HG03520 (cell line): ENCODE data around the gene CORO2B.

Source experiments
- ATAC-seq: cut with Tn5 transposase; IDR thresholded peaks from one replicate; pipeline ENCODE4 v1.9.1; 2021; ENCODE audit warnings: mild to moderate bottlenecking, moderate library complexity; ENCODE audit not compliant: unreplicated experiment

Gene CORO2B

GRCh38 chr15:68625853-68626252 lies 47.1 kb downstream of the CORO2B start:
- ATAC-seq, result no peak

- no peak for ATAC-seq
Measured at GRCh38 chr15:68626283-68626682, 47.5 kb downstream of the CORO2B start.

DNA sequence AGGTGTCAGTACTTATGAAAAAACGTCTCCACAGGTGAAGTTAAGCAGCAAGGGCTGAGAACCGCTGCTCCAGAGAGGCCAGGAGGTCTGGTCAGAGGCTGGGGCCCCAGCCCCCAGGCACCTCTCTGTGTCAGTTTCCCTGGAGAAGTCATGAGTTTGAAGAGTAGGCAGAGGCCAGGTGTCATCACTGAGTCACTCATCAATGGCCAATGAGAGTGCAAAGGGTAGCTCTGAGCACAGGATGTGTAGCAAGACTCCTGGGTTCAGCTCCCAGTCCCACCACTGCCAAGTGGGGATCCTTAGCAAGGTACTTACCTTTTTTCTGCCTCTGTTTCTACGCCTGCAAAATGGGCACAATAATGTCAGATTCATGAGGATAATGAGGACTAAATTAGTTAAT lies 47.9 kb downstream of the CORO2B start:
- no peak for ATAC-seq

GRCh38 chr15:68627476-68627875 lies 48.7 kb downstream of the CORO2B start:
- ATAC-seq, result no peak

- ATAC-seq, result no peak
Measured at GRCh38 chr15:68627995-68628394, 49.2 kb downstream of the CORO2B start.

- no peak for ATAC-seq
Measured at GRCh38 chr15:68629519-68630210, 50.9 kb downstream of the CORO2B start.

GRCh38 chr15:68630211-68630555 lies 51.4 kb downstream of the CORO2B start:
- ATAC-seq, result no peak

DNA sequence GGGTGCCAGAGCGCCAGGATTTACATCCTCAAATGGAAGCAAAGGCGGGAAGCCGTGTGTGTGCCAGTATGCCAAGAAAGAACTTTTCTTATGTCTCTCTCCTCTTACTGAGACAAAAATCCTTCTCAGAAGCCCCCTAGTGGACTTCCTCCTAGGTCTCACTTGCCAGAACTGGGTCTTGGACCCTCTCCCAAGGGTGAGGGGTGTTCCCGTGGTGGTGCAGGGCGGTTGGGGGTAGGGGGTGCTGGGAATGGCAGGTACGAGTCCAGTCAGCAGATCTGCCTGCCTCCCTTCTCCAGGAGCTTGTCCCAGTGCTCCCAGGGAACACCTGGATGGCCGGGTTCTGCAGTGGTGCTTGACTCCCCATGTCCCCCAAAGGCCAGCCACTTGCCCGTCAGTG lies 52.0 kb downstream of the CORO2B start:
- ATAC-seq, result no peak

- no peak for ATAC-seq
Measured at GRCh38 chr15:68631601-68632051, 52.8 kb downstream of the CORO2B start.

DNA sequence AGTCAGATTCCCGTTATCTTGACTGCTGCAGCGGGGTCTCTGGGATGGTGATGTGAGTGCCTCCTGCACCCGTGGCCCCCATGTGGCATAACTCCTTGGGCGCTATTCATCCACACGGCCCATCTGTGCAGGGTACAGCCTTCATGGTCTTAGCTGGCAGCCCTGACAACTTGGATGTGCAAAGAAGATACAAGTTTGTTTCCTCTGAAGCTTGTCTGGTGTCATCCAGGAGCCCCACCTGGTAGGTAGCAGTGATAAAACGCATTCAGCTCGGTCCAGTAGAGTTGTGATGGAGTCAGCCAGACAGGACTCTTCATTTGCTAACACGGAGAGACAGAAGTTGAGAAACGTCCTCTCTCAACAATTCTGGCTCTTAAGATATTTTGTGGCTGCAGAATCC lies 53.3 kb downstream of the CORO2B start:
- ATAC-seq, result no peak

DNA sequence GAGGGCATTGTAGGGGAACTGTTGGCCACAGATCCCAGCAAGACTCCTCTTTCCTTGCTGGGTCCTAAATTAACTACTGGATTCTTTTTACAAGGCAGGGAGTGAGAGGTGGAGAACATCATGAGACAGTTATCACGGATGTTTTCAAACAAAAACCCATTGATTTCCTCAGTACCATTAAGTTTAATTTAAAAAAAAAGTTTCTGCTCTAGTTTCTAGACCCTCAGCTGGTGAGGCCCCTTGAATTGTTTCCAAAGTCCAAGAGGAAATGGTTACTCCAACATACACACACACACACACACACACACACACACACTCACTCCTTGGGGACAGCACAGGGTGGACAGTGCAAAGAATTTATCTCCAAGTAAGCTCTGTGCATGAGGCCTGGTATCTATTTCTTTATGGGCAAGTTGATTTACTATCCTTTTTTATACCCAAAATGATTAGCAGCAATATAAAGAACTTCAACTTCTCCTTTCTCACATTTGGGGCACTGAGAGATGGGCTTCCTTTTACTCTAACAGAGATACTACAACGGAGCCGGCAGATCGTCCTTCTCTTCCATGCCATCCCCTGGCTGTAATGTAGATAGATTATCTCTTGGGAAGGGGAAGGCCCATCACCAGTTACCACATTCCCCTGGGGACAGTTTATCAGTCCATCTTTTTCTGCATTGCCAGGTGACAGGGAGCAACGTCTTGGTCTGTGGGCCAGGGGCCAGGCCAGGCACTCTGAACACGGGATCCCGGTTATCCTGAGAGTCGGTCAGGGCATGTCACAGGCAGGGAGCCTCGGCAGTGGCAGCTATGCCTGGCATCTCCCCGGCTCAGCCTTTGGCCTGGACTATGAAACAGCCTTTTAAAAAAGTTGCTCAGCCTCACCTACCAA lies 54.7 kb downstream of the CORO2B start:
- no peak for ATAC-seq

DNA sequence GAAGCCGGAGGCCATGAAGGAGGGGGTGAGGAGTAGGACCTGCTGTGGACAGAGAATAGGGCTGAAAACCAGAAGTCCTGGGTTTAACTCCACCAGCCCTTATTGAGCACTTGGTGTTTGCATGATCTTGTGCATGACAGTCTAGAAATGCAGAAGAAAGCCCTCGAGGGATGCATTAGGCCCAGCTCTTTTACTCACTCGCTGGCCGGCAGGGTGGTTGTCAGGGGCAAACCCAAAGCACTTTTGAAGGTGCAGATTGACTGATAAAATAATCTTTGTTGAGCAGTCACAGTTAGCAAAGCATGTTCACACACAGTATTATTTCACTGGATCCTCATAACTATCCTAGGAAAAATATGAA lies 55.3 kb downstream of the CORO2B start:
- ATAC-seq, result no peak

DNA sequence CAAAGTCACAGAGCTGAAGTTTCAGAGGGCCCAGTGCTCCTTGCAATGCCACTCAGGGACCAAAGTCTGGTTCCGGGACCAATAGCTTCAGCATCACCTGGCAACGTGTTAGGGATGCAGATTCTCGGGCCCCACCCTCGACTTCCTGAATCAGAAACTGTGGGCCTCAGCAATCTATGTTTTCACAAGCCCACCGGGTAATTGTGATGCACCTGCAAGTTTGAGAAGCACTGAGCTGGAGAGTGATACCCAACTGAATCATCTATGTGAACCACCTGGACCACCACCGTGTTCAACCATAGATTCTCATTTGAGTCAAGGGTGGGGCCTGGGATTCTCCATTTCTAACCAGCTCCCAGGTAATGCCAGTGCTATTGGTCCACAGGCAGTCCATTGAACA lies 55.7 kb downstream of the CORO2B start:
- ATAC-seq, result no peak

DNA sequence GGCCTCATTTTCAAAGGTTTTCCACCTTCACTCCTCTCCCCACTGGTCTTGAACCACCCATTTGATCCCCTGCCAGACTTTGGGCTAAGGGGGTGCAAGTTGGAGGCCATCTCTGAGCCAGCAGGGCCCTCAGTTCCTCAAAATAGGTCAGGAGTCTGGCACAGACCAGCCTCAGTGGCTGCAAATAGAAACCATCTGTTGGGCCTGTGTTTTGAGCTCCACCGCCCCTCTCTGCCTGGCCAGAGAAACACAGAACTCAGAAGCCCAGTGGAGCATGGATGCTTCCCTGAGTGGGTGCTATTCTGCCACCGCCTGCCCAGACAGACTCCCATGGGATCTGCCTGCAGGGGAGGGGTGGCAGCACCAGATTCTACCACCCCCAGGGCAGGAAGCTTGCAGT lies 56.3 kb downstream of the CORO2B start:
- ATAC-seq, result no peak

- ATAC-seq, result no peak
Measured at GRCh38 chr15:68636256-68636655, 57.5 kb downstream of the CORO2B start.

DNA sequence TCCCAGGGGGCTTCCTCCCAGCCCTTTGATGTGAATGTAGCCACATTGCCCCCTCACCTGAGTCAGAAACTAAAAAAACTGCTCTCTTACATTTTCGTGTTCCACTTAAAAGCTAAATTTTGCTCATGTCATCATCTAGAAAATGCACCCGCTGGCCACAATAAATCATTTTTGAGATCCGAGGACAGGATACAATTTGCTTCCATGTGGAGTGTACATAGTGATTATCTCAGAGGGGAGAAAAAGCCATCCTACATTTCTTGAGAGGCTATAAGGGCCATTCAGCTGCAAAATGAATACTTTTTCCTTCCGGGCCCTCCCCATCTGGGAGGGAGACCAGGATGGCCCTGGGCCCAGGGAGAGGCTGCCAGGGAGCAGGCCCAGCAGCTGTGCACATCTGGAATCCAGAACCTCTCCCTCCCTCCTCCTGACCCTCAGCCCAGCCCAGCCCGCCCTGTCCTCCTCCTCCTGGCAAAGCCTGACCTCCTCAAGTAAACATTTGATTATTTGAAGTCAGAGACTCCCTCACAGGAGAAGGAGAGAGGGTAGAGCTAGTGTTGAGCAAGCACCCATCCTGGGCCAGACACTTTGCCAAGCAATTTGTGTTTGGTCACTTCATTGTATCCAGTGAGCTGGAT lies 59.1 kb downstream of the CORO2B start:
- ATAC-seq, result no peak

GRCh38 chr15:68638953-68639515 lies 60.2 kb downstream of the CORO2B start:
- ATAC-seq, result no peak

- ATAC-seq, result no peak
Measured at GRCh38 chr15:68639926-68640600, 61.3 kb downstream of the CORO2B start.

DNA sequence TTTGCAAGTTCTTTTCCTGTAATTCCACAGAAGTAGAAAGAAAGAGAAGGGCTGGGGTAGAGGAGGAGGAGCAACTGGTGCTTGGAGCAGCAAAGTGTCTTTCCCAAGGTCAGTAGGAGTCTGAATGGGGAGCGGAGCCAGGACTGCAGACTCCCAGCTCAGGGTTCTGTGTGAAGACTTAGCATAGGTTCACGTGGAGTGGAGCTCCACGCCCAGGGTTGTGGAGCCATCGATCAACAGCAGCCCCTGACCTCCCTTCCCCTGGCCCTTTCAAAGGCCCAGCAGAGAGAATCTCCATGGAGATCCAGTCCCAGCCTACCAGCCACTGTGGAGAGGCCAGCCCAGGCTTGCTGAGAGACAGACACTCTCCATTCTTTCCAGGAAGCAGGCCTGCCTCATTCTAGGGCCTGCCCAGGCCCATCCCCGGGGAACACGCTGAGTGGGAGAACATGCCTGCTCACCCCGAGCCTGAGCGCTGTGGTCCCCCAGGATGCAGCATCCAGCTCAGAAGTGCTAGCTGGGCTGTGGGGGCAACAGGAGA lies 62.1 kb downstream of the CORO2B start:
- no peak for ATAC-seq

GRCh38 chr15:68641376-68641775 lies 62.6 kb downstream of the CORO2B start:
- no peak for ATAC-seq

DNA sequence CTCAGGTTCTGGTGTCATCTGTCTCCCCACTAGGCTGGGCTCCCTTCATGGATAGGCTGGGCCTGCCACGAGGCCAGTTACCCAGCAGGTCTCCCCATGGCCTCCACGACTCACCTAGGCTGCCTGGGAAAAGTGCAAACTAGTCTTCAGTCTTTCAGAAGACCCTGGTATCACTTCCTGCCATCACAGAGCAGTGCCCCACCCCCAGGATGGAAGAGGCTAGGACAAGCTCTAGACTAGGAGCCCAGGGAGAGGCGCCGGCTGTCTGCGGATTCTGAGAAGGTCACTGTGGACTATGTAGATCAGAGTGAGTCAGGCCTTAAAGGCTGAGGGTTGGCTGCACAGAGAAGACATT lies 63.7 kb downstream of the CORO2B start:
- no peak for ATAC-seq
